ENCODE data around the gene ISOC2.
"Not testable (repeated sequence)": the region's sequence is repeated elsewhere in the genome, so short reads cannot be mapped to it uniquely, and the experiment has no call there.

The ISOC2 gene

DNA sequence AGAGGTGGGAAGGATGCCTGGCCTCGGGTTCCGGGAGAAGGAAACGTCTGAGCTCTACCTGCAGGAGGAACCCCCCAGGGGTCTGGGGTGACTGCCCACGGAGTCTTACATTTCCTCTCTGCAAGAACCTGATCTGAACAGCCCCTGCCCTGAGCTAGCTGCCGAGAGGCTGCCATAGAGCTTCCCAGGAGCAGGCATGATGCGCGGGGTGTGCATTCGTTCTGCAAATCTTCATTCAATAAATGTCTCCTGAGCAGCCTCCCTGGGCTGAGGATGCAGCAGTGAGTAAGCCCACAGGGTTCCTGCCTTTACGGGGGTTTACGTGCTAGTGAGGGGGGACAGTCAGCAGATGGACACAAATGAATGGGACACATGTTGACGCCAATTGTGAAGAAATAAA lies 16.8 kb downstream of the ISOC2 start:
- no peak for DNase-seq
- intact Hi-C loops (cut with DNase I), result no loop called here

DNA sequence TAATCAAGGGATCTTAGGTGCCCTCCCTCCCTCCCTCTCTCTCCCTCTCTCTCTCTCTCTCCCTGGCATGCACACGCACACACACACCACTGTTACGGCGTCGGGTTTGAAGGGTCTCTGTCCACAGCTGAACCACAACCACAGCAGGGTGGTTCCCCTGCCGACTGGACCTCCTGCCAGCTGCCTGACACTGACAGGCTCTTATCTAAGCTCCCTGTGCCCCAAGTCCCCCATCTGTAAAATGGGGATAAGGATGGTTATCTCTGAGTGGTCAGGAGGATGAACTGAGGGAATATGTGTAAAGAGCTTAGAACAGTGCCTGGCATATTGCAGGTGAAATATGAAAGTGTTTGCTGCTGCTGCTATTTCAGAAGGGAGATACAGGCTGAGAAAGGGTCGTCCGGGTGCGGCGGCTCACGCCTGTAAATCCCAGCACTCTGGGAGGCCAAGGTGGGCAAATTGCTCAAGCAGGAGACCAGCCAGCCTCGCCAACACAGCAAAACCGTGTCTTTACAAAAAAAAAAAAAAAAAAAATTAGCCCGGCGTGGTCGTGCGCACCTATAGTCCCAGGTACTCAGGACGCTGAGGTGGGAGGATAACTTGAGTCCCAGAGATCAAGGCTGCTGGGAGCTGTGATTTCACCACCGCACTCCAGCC lies 17.5 kb downstream of the ISOC2 start:
- peak in 1 of 10 donors; percentile 69 for DNase-seq
- intact Hi-C loops (cut with DNase I), result no loop called here

- intact Hi-C loops (cut with DNase I), result no loop called here
- peak in 7 of 10 donors; percentile 46 to 93 (median 58) for DNase-seq
Measured at GRCh38 chr19:55443045-55443823, 18.2 kb downstream of the ISOC2 start, which contains the start of gene SHISA7. Gene SHISA7, minus strand, starts transcription at chr19:55443300. Its CDS starts 437 bp downstream, at chr19:55442863.

GRCh38 chr19:55442372-55442961 lies 19.0 kb downstream of the ISOC2 start:
- intact Hi-C loops (cut with DNase I), result no loop called here
- peak in 6 of 10 donors; percentile 26 to 86 (median 48) for DNase-seq

- intact Hi-C loops (cut with DNase I), result no loop called here
- peak in 1 of 10 donors; percentile 83 for DNase-seq
Measured at GRCh38 chr19:55441692-55442321, 19.6 kb downstream of the ISOC2 start.

DNA sequence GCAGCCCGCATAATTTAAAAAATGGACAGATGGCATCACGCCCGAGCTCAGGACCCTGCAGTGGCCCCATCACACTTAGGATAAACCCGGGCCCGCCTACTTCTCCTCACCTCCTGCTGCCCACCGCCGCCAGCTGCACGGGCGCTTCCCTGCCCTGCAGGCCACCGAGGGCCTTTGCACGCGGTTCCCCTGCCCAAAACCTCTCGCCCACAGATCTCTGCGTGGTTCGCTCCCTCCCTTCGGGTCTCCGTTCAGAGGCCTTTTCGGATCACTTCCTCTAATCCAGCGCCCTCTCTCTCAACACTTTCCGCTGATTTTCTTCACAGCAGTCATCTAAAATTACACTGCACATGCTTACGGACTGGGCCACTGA lies 20.1 kb downstream of the ISOC2 start:
- DNase-seq, result peak in 1 of 10 donors; percentile 43
- intact Hi-C loops (cut with DNase I), result no loop called here

DNA sequence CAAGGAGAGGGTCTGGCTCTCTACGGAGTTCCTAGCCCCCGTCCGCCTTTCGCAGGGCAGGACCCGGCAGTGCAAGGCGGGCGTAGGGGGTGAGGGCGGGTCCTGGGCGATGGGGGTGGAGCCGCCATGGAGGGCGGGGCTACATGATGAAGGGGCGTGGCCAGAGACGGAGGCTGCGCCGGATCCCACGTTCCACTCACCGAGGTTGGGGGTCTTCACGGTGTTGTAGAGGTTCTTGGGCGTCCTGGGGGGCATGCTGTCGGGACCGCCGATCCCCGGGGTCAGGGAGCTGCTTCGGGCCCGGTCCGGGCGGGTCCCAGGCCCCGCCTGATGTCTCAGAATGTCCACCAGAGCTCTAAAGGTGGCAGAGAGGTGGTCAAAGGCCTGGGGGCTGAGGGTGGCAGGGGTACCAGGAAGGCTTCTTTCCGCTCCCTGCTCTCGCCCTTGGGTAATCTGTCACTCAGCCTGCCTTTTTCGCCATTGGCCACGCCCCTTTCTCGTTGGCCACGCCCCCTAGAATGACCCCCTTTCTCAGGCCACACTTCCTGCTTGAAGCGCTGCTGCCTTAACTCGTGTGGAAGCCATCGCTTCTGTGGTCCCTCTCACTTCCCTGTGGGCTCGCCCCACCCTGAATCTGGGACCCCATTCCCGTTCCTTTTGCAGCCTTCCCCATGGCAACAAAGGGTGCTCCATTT lies 20.9 kb downstream of the ISOC2 start:
- DNase-seq, result peak in 1 of 10 donors; percentile 65

DNA sequence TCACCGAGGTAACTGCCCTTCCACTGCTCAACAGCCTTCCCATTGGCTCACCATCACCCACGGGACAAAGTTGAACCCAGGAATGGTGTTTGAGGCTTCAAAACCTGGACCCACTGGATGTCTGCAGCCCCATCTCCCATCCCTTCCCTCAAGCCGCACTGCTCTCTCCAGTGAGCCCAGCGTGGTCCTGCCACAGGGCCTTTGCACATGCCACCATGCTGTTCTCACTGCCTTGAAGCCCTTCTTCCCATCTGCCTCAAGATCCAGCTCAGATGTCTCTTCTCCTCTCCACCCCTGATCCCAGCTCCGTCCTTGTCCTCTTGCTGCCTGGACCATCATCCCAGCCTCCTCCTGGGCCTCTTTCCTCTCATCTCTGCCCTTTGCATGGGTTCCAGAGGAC lies 22.4 kb downstream of the ISOC2 start:
- no peak for DNase-seq
- intact Hi-C loops (cut with DNase I), result no loop called here

More for the DNA sequence above, 20.9 kb downstream of the ISOC2 start:
- intact Hi-C loops (cut with DNase I), result no loop called here

DNA sequence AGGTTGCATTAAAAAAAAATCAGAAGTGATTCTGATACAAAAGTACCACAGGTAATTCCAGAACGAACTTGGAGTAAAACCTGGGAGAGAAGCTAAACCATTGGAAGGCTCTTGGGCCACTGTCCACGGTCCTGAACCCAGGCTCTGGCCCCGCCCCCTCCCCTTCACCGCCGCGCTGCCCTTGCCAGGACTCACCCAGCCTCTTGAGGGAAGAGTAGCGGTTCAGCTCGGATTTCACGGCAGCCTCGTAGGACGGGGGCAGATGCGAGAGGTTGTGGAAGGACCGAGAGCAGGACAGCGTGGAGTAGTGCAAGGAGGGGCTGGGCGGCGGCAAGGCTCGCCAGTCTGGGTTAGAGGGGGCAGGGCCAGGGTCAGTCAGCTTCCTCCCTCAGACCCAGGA lies 24.0 kb downstream of the ISOC2 start:
- peak in 2 of 10 donors; percentile 62 to 78 for DNase-seq
- intact Hi-C loops (cut with DNase I), result no loop called here

GRCh38 chr19:55436847-55437246 lies 24.6 kb downstream of the ISOC2 start:
- intact Hi-C loops (cut with DNase I), result no loop called here
- peak in 1 of 10 donors; percentile 33 for DNase-seq

DNA sequence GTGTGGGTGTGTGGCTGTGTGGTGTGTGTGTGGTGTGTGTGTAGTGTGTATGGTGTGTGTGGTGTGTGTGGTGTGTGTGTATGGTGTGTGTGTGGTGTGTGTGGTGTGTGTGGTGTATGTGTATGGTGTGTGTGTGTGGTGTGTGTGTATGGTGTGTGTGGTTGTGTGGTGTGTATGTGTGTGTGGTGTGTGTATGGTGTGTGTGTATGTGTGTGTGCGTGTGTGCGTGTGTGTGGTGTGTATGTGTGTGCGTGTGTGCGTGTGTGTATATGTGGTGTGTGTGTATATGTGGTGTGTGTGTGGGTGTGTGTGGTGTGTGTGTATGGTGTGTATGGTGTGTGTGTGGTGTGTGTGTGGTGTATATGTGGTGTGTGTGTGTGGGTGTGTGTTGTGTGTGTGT lies 26.4 kb downstream of the ISOC2 start:
- DNase-seq, result no peak
- intact Hi-C loops (cut with DNase I), result no loop called here

GRCh38 chr19:55434356-55434919 lies 27.0 kb downstream of the ISOC2 start:
- DNase-seq, result peak in 1 of 10 donors; percentile 5
- intact Hi-C loops (cut with DNase I), result no loop called here

DNA sequence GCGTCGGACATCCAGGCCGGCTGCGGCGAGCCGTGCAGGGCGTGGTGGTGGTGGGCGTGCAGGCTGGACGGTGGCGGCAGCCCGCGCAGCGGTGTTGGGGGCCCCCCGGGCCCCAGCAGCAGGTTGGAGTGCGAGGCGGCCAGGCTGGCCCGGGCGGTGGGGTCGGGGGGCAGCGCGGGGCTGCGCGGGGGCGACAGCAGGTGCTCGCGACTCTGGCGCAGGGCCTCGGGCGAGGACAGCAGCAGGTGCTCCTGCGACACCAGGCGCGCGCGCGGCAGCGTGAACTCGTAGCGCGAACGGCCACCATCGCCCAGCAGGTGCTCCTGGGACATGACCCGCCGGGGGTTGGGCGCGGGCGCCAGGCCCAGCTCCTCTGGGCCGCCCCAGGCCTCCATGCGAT lies 28.1 kb downstream of the ISOC2 start:
- intact Hi-C loops (cut with DNase I), result no loop called here
- DNase-seq, result peak in 1 of 10 donors; percentile 89

DNA sequence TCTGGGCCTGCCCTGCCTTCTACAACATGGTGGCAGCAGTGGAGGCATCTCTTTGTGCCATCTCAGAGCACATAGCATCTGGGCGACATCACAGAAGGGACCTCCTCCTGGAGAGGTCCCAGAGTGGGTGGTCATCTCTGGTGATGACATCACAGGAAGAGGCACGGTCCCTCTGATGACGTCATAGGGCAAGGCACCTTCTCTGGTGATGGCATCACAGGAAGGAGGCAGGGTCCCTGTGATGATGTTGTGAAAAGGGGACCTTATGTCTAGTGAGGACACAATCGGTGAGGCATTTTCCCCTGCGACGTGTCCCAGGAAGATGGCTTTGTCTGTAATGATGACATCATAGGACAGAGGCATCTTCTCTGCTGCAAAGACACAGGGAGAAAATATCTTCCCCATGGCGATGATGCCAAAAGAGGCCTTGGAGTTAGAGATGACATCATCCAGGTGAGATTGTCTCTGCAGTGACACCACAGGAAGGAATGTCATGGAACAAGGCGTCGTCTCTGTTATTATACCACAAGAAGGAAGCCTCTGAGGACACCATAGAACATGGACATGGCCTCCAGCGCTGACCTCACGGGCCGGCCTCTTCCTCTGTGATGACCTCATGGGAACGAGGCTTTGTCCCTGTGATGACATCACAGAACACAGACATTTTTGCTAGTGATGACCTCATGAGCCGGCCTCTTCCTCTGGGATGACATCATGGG lies 29.0 kb downstream of the ISOC2 start:
- DNase-seq, result peak in 1 of 10 donors; percentile 39
- intact Hi-C loops (cut with DNase I), result no loop called here

- intact Hi-C loops (cut with DNase I), result no loop called here
- DNase-seq, result no peak
Measured at GRCh38 chr19:55431183-55431582, 30.3 kb downstream of the ISOC2 start.

- intact Hi-C loops (cut with DNase I), result no loop called here
- peak in 2 of 10 donors; percentile 47 to 57 for DNase-seq
Measured at GRCh38 chr19:55426042-55426441, 35.4 kb downstream of the ISOC2 start.

GRCh38 chr19:55424518-55424917 lies 36.9 kb downstream of the ISOC2 start:
- intact Hi-C loops (cut with DNase I), result no loop called here
- no peak for DNase-seq

- intact Hi-C loops (cut with DNase I), result no loop called here
- no peak for DNase-seq
Measured at GRCh38 chr19:55423225-55424005, 38.0 kb downstream of the ISOC2 start.

DNA sequence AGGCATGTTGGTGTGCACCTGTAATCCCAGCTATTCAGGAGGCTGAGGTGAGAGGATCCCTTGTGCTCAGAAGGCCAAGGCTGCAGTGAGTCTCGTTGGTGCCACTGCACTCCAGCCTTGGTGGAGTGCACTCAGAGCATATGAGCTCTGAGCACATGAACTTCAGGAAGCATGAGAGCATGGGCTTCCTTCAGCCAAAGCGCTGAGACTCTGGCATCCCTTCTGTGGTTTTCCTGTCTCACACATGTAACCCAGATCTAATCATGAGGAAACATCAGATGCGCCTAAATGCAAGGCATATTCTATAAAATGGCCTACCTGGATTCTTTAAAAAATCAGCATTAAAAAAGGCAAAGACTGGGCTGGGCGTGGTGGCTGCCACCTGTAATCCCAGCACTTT lies 40.2 kb downstream of the ISOC2 start:
- intact Hi-C loops (cut with DNase I); DNase-seq: not testable (repeated sequence)
